Astrocyte of the hippocampus (primary cell): ENCODE data around the gene MAP3K5.

Experiments used
- DNase-seq: peaks from one replicate; pipeline ENCODE4 v3.0.0; 2011; ENCODE audit warnings: low read depth, low spot score

Gene MAP3K5

DNA sequence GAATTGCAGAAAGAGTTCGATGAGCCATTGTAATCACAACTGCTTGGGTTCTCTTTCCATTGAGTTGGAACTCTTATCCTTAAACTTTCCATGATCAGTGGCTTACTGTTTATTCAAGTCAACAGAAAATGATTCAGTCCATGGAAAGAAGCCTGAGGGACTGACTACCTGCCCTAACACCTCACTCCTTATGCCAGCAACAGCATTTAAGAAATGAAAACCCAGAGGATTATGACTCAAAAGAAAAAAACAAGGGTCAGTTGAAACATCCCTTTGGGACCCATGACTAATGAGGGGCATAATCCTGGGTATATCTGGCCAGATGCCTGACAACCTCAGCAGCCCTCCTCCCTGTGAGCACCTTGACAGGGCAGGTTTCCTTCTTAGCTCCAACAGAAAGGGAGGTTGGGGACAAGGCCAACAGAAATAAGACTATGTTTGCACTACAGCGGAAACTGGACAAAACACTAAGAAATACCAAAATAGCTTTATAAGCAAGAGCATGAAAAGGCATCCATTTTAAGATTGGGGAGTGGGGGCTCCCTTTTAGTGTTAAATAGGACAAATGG lies 106.7 kb downstream of the MAP3K5 start:
- DNase-seq, result peak; percentile 47

DNA sequence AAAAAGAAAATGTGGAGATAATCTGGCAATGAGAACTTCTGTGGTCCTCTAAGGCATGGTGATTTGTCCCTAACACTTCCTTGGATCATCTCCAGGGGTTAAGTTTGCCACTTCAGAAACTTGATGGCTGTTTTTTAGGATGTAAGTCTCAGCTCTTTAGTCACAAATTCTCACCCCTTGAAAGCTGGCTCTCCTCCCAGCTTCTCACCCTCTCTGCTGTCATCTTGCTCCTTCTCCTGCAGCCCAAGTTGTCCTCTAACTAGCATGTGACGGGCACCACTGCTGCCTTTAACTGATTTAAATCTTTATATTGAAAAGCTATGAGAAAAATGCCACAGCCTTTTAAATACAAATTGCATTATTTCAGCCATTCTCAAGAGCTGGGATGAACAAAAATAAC lies 107.8 kb downstream of the MAP3K5 start:
- DNase-seq, result peak; percentile 27

DNA sequence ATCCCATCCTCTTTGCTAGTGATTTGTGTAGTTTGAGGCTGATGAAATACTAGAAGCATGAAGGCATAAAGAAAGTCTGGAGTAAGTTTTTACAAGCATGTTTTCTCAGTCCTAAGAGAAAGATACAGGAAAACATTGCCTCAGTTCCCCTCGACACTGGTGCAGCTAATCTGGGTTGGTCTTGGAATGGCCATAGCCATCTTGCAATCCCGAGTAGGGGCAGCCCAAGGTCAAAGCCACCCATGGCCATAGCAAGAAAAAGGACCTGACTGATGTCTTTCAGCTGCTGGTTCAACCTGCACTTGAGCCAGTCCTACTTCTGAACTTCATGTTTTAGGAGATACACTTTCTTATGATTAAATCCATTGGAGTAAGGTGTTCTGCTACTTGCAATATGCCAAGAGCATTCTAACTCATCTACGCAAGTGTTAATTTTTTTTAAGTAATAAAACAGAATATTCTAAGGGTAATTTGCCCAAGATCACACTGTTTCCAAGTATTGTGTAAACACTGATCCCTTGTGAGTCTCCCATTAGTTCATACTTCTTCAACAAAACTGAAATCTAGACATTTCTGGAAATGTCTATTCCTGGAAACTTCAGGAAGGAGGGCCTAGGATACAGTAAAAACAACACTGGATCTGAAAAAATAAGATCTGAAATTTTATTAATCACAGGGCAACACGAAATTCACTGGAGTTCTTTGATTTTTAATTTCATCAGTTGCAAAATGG lies 108.9 kb downstream of the MAP3K5 start:
- no peak for DNase-seq

DNA sequence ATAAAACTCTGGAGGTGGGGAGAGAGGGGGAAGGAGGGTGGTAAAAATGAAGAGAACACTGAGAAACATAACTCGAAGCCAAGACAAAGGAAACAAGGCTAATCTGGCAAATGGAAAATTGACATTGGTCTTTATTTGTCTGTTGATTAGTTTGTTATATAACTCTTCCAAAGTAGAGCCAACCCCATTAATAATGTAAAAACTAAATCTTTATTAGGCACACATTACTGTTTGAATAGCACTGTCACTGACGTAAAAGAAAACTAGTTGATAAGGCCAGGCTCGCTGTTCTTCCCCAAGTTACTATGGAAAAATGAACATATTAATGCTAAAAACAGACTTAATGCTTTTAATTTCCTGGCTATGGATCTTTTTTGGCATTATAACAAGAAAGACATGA lies 110.0 kb downstream of the MAP3K5 start:
- DNase-seq, result no peak

GRCh38 chr6:136677822-136678221 lies 114.5 kb downstream of the MAP3K5 start:
- no peak for DNase-seq

DNA sequence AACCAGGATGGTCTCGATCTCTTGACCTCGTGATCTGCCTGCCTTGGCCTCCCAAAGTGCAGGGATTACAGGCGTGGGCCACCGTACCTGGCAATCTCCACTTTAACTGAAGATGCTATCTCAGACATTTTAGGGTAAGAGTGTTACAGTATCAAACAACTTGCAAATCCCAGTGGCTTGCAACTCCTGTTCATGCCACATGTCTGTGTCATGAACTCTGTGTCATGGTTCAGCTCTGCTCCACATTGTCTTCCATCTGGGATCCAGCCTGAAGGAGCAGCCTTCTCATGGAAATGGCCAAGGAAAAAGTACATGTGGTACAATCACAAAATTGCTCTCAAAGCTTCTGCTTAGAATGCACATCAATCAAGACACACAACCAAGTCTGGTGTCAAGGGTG lies 114.9 kb downstream of the MAP3K5 start:
- no peak for DNase-seq

DNA sequence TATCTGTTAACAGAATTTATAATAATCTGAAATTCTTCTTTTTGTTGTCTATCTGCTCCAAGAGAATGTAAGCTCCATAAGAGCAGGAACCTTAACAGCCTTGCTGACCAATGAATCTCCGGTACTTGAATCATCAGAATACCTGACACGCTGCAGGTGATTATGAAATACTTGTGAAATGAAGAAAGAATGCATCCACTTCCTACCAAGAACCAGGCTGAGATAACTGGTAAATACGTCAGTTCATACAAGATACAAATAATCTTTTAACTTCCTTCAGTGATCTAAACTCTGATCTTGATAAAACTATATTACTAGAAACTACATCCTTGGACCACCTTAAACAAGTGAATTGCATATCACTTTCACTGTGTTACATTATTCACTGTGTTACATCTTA lies 116.2 kb downstream of the MAP3K5 start:
- no peak for DNase-seq

DNA sequence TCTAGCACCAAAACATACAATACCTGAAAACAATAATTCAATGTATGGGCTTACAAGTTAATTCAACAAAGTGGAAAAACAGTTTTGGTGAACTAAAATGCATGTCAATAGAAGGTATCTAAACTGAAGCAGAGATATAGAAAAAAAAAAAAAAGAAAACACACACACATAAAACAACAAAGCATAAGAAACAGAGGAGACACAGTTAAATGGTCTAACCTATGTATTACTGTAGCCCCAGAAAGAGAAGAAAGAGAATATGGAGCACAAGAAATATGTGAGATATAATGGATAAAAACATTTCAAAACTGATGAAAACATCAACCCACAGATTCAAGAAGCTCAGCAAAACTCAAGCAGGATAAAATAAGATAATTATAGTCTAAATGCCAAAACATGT lies 118.7 kb downstream of the MAP3K5 start:
- no peak for DNase-seq

DNA sequence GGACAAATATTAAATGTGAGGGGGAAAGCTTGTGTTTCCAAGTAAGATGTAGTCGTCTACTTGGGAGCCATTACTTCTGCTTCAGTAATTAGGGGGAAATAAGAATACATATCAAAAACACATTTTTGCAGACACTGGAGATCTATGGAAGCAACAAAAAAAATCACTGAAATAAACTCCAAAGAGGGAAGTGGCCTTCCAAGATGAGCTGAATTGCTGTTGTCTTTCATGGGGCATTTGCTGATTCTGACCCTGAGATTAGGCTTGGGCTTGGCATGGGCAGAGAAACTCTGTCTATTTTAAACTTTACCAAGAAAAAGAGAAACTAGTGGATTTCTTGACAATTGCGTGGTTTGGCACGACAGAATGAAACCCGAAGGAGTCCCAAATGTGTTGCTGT lies 120.1 kb downstream of the MAP3K5 start:
- no peak for DNase-seq

DNA sequence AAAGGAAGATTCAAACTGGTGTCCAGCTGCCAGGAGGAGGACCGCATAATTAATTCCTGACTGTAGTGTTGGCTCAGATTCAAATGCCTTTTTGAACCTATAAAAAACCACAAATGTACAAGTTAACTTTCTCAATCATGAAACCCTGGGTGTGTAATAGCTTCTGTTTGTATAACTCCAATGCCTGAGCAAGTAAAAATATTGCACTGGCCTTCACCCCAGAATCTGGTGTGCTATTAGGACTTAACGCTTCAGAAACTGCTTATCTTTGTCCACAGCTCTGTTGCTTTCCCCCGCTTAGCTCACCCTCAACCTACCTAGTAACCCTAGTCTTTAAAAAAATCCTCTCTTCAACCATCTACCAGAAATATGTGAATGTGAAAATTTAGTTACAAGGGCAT lies 123.0 kb downstream of the MAP3K5 start:
- DNase-seq, result peak; percentile 88

GRCh38 chr6:136668571-136668970 lies 123.7 kb downstream of the MAP3K5 start:
- no peak for DNase-seq

- DNase-seq, result no peak
These were observed 126.2 kb downstream of the MAP3K5 start for GRCh38 chr6:136666041-136666440.

- DNase-seq, result no peak
These were observed 129.7 kb downstream of the MAP3K5 start for GRCh38 chr6:136662347-136663237.

DNA sequence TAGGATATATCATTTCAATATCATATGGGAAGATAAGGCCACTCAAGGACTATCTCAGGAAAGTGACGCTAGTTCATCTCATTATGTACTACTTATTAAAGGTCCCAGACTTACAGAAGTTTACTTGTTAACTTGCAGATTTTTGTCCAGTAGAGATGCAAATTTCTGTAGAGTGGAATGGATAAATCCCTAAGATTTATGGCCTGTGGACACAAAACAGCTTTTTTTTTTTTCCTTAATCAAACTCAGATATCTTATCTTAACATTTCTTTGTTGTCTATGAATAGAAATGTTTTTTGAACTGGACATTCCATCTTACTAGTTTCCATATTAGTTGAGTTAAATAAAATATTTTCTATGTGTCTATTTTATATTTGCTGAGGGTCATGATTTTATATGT lies 131.6 kb downstream of the MAP3K5 start:
- DNase-seq, result no peak

DNA sequence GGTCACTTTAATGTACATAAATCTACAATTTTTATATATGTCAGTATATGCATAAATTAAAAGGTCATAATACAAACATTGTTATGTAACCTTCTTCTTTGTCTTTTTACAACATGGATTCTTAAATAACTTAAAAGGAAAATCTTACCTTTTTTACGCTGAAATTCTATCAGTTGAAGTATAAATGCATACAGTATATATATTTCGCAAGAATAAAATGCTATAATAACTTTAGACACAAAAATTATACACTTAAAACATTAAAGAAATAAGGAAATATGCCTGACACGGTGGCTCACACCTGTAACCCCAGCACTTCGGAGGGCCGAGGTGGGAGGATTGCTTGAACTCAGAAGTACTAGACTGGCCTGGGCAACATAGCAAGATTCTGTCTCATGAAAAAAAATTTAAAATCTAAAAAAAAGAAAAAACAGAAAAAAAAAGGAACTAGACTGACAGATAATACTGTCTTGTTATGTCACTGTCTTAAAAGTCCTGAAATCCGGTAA lies 132.2 kb downstream of the MAP3K5 start:
- no peak for DNase-seq

DNA sequence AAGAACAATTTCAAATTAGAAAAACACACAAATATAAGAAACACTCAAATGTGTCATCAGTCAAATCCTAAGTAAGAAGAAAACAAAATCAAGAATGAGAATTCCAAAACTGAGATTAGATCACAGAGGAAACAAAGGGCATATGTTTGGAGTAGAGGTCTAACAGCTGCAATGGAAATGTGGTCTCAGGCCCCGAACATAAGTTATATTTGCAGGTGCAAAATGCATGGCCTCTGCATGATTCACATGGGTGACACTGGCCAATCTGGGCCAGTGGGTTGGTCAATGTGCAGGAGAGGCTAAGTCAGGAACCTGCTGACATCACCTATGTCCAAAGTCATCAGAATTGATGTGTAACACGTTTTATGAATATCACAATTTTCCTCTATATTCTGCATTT lies 133.6 kb downstream of the MAP3K5 start:
- DNase-seq, result no peak

DNA sequence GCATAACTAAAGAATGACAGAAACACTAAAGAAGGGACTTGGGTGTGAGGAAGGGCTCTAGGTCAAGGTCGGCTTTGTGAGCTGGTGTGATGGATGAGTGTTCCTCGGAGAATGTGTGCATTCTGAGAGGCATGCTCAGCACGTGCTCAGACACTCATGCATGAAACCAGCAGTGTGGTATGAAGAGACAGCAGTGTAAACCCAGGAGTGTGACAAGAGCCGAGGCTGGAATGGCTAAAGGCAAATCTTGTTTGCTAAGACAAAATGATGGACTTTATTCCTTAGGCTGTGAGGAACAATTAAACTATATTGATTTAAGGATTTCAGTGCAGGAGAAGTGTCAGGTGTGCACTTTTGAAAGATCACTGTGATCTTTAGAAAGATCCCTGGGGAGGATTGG lies 134.6 kb downstream of the MAP3K5 start:
- DNase-seq, result no peak

GRCh38 chr6:136656121-136656520 lies 136.2 kb downstream of the MAP3K5 start:
- no peak for DNase-seq

DNA sequence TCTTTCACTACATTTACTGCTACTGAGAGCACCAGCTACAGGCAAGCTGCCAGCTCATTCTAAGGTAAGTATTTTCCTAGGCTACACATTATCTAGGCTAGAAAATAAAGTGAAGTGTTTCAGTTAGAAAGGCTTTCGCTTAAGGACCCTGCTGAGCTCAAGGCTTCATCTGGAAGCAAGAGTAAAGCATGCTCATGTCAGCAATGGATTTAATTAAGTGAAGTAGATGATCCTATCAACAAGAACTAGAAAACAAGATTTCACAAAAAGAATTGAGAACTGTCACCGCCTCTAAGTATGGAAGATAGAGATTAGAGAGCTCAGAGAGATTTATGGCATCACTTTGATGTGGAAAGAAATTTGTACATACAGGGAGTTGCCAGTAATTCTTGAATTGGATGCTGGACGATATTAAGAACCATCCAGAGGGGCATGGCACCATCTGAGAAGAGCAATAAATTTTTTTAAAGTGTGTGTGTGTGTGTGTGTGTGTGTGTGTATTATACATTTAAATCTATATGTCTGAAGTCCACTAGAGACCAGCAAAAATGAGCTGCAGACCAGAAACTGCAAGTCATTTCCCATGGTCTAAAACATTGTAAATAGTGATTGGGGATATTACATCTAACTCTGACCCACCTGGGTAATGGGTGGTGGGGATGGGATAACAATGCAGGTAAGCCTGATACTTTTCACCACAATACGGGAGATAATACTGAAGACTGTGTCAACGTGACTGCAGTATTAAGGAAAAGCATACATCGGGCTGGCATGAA lies 136.8 kb downstream of the MAP3K5 start:
- no peak for DNase-seq

GRCh38 chr6:136654086-136654485 lies 138.2 kb downstream of the MAP3K5 start:
- DNase-seq, result no peak

DNA sequence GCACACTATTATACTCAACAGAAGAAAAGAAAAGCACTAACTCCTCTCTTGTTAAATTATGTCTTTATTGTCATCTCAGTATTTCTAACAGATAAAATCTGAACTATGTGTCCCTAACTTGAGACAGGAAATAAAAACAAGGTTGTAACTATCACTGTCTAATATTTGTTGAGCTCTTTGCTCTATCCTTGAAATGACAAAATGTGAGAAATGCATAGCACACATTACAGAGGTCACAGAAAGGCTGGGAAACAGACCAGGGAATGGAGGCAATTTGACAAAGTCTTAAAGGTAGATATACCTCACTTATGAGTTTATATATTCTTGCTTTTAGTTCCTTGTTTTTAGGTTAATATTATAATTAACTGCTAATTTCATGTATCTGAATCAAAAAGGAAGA lies 139.6 kb downstream of the MAP3K5 start:
- DNase-seq, result no peak

DNA sequence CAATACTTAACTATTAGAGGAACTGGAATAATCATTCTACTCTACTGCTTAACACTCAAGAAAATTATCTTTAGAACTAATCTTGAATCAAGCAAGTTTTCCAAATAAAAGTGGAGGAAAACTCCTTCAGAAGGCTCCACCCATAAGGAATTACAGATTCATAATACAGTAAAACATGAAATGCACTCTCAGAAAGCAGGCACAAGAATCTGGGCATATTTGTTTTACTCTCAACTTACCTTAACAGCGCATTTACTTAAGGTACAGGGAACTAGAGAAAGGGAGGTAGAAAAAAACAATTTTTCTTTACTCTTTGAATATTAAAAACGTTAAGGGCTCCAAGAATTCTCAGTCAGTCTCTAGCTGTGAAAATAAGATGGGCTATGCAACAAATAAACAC lies 140.3 kb downstream of the MAP3K5 start:
- no peak for DNase-seq
